OCI-LY7 (cell line): ENCODE results near the gene PSMD13. TPM values are rescaled to one million over a fixed set of nuclear protein-coding genes. Genes with fewer than 3 reads are reported as not detected.

Experiments used
- BruUV-seq: library from RNA; stranded (reverse); fragments of 400-500 nt; replicated peaks from 2 replicates; lab custom pipeline; 2021; lab: Mats Ljungman, UMichigan
- CTCF ChIA-PET: fragments of 300-600 bp; sonication (Branson Sonifier 250); formaldehyde crosslinking; loops from one replicate; lab custom pipeline; 2022; ENCODE audit warnings: antibody characterized with exemption; ENCODE audit not compliant: unreplicated experiment; lab: Charles Lee
- POLR2A ChIA-PET: fragments of 300-600 bp; sonication (Branson Sonifier 250); formaldehyde crosslinking; loops from one replicate; lab custom pipeline; 2022; ENCODE audit warnings: antibody characterized with exemption; lab: Charles Lee
- DNase-seq: peaks from one replicate; pipeline ENCODE4 v3.0.0-alpha.2; 2015; ENCODE audit warnings: low spot score
- H2AFZ ChIP-seq: fragments of 200-600 bp; sonication (generic), shearing (Covaris generic); 2 replicates; pipeline ENCODE4 v1.6.1; 2014; ENCODE audit warnings: mild to moderate bottlenecking, antibody characterized with exemption, low read length, moderate library complexity
- H3K27ac ChIP-seq: fragments of 200-600 bp; sonication (generic); 2 replicates; pipeline ENCODE4 v1.5.1; 2014; ENCODE audit warnings: mixed run types, low read depth, mild to moderate bottlenecking, moderate library complexity, low read length, inconsistent platforms; ENCODE audit not compliant: poor library complexity, severe bottlenecking
- H3K36me3 ChIP-seq: fragments of 200-600 bp; sonication (generic); 2 replicates; pipeline ENCODE4 v1.6.1; 2014; ENCODE audit warnings: mild to moderate bottlenecking, antibody characterized with exemption, low read length, moderate library complexity, mixed read lengths; ENCODE audit not compliant: insufficient read depth
- H3K4me1 ChIP-seq: fragments of 200-600 bp; sonication (generic); 2 replicates; pipeline ENCODE4 v1.5.1; 2014; ENCODE audit warnings: mild to moderate bottlenecking, low read length; ENCODE audit not compliant: insufficient read depth, poor library complexity, severe bottlenecking
- H3K4me2 ChIP-seq: fragments of 200-600 bp; sonication (generic); 2 replicates; pipeline ENCODE4 v1.6.1; 2014; ENCODE audit warnings: mild to moderate bottlenecking, low read length
- H3K4me3 ChIP-seq: fragments of 200-600 bp; sonication (generic); 2 replicates; pipeline ENCODE4 v1.5.1; 2014; ENCODE audit warnings: mild to moderate bottlenecking, low read depth, low read length; ENCODE audit not compliant: poor library complexity, severe bottlenecking
- H3K79me2 ChIP-seq: fragments of 200-600 bp; sonication (generic); 2 replicates; pipeline ENCODE4 v1.6.1; 2016; ENCODE audit warnings: low read depth, mild to moderate bottlenecking, low read length, moderate library complexity, mixed read lengths; ENCODE audit not compliant: insufficient read depth
- H3K9me2 ChIP-seq: fragments of 200-600 bp; sonication (generic); 2 replicates; pipeline ENCODE4 v1.6.1; 2016; ENCODE audit warnings: mild to moderate bottlenecking, low read length, mixed read lengths; ENCODE audit not compliant: insufficient read depth
- H3K9me3 ChIP-seq: fragments of 200-600 bp; sonication (generic); 2 replicates; pipeline ENCODE4 v1.6.1; 2014; ENCODE audit warnings: mild to moderate bottlenecking, mixed run types, low read length, mixed read lengths
- H4K20me1 ChIP-seq: fragments of 200-600 bp; sonication (generic); 2 replicates; pipeline ENCODE4 v1.6.1; 2014; ENCODE audit warnings: mild to moderate bottlenecking, antibody characterized with exemption, low read length, moderate library complexity, mixed read lengths; ENCODE audit not compliant: insufficient read depth
- EZH2phosphoT487 ChIP-seq: fragments of 200-600 bp; sonication (generic); IDR thresholded peaks from 2 replicates; pipeline ENCODE4 v1.6.1; 2018; ENCODE audit warnings: low read depth, borderline replicate concordance, mild to moderate bottlenecking, mixed run types, antibody characterized with exemption, low read length, moderate library complexity, mixed read lengths
- intact Hi-C: fragments of 100-400 bp; cut with micrococcal nuclease; formaldehyde crosslinking; loops from one replicate; pipeline ENCODE4 v1.10.0; 2022; ENCODE audit not compliant: unreplicated experiment
- total RNA-seq, 2 experiments: library from RNA; depleted of rRNA in 1 of 2; stranded (reverse); fragments of >200 nt in 1 of 2; shearing (Covaris generic) in 1 of 2; gene quantifications; 2 replicates each; pipeline ENCODE4 v1.2.3, GENCODE V29; 2014 to 2022
- TF ChIP-seq, protein P1 (sequence below): fragments of 200-600 bp; sonication (generic); conservative IDR thresholded peaks from 2 replicates; pipeline ENCODE4 v1.5.1; 2014; ENCODE audit warnings: mild to moderate bottlenecking, antibody characterized with exemption, low read length, moderate library complexity, mixed read lengths

The PSMD13 gene
- total RNA-seq, 2 experiments from 2014 or later = 146 to 154 TPM

GRCh38 chr11:276219-276618 lies 39.4 kb downstream of the PSMD13 start:
- BruUV-seq = no TSS peak
- CTCF ChIA-PET = interaction anchor here (0.9 kb wide), 1 partner anchor 24 kb away, joined by 3 read pairs; no protein-coding TSS in a partner anchor

GRCh38 chr11:278001-278951 lies 41.5 kb downstream of the PSMD13 start, which contains the start of gene NLRP6:
Gene NLRP6, plus strand, starts transcription at chr11:278407. Its CDS starts 163 bp downstream, at chr11:278570.
- BruUV-seq = no TSS peak
- TF ChIP-seq EZH2phosphoT487 = no peak
- TF ChIP-seq, protein P1, sequence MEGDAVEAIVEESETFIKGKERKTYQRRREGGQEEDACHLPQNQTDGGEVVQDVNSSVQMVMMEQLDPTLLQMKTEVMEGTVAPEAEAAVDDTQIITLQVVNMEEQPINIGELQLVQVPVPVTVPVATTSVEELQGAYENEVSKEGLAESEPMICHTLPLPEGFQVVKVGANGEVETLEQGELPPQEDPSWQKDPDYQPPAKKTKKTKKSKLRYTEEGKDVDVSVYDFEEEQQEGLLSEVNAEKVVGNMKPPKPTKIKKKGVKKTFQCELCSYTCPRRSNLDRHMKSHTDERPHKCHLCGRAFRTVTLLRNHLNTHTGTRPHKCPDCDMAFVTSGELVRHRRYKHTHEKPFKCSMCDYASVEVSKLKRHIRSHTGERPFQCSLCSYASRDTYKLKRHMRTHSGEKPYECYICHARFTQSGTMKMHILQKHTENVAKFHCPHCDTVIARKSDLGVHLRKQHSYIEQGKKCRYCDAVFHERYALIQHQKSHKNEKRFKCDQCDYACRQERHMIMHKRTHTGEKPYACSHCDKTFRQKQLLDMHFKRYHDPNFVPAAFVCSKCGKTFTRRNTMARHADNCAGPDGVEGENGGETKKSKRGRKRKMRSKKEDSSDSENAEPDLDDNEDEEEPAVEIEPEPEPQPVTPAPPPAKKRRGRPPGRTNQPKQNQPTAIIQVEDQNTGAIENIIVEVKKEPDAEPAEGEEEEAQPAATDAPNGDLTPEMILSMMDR = no peak
- no peak within 1 kb of the TSS for H2AFZ ChIP-seq
- intact Hi-C loops = no loop called here
- H4K20me1 ChIP-seq = no peaks in the 10 kb centered on the region
- CTCF ChIA-PET = no interaction called here
- H3K9me2 ChIP-seq = no peaks in the 10 kb centered on the region
- no peaks in the 10 kb centered on the region for H3K36me3 ChIP-seq
- H3K4me1 ChIP-seq = peaks cover 5% of the 10 kb centered on the region
- no peak for DNase-seq
- no peak within 1 kb of the TSS for H3K27ac ChIP-seq
- H3K9me3 ChIP-seq = peaks cover 6% of the 10 kb centered on the region; the same call in 1 of the 2 replicates
- POLR2A ChIA-PET = no interaction called here
- H3K4me2 ChIP-seq = no peak within 1 kb of the TSS
- no peak within 1 kb of the TSS for H3K4me3 ChIP-seq
- no peaks in the 10 kb centered on the region for H3K79me2 ChIP-seq

More at GRCh38 chr11:276219-276618, 39.4 kb downstream of the PSMD13 start:
- no peak overlapping the region for H3K27ac ChIP-seq
- intact Hi-C loops = no loop called here
- no peaks in the 10 kb centered on the region for H3K9me2 ChIP-seq
- peaks cover 5% of the 10 kb centered on the region for H3K4me1 ChIP-seq
- no peak for DNase-seq
- no peak overlapping the region for H3K4me2 ChIP-seq
- H3K4me3 ChIP-seq = no peak overlapping the region
- H3K36me3 ChIP-seq = no peaks in the 10 kb centered on the region
- TF ChIP-seq EZH2phosphoT487 = no peak
- TF ChIP-seq, protein P1 = no peak
- peaks cover 6% of the 10 kb centered on the region; the same call in 1 of the 2 replicates for H3K9me3 ChIP-seq
- POLR2A ChIA-PET = interaction anchor here (0.6 kb wide), 4 partner anchors 11 to 235 kb away, joined by 3 read pairs; no protein-coding TSS in a partner anchor
- no peaks in the 10 kb centered on the region for H4K20me1 ChIP-seq
- no peaks in the 10 kb centered on the region for H3K79me2 ChIP-seq
- no peak overlapping the region for H2AFZ ChIP-seq
